HEK293 (cell line): Measurements from ENCODE around the gene RBFOX2.
A peak's percentile ranks its signal among the peaks of the same experiment; 100 is the strongest.

ENCODE experiments used
- AEBP2 ChIP-seq: fragments of 450-650 bp; formaldehyde crosslinking; IDR thresholded peaks from 2 replicates; pipeline ENCODE4 v1.5.1; 2016; ENCODE audit warnings: missing biosample characterization, missing genetic modification characterization, borderline replicate concordance
- KLF10 ChIP-seq: fragments of 450-650 bp; IDR thresholded peaks from 2 replicates; pipeline ENCODE4 v1.5.1; 2018; ENCODE audit warnings: missing biosample characterization, mild to moderate bottlenecking, missing genetic modification characterization
- OVOL3 ChIP-seq: fragments of 450-650 bp; formaldehyde crosslinking; IDR thresholded peaks from 2 replicates; pipeline ENCODE4 v1.5.1; 2016; ENCODE audit warnings: missing biosample characterization, missing genetic modification characterization
- PATZ1 ChIP-seq: fragments of 450-650 bp; formaldehyde crosslinking; IDR thresholded peaks from 2 replicates; pipeline ENCODE4 v1.5.1; 2016; ENCODE audit warnings: missing biosample characterization, missing genetic modification characterization
- PRDM1 ChIP-seq: fragments of 450-650 bp; formaldehyde crosslinking; IDR thresholded peaks from 2 replicates; pipeline ENCODE4; 2016; ENCODE audit warnings: missing biosample characterization, missing genetic modification characterization
- SALL2 ChIP-seq: fragments of 450-650 bp; formaldehyde crosslinking; IDR thresholded peaks from 2 replicates; pipeline ENCODE4 v1.5.0; 2017; ENCODE audit warnings: missing biosample characterization, mild to moderate bottlenecking, missing genetic modification characterization, borderline replicate concordance
- ZBTB21 ChIP-seq: fragments of 450-650 bp; formaldehyde crosslinking; IDR thresholded peaks from 2 replicates; pipeline ENCODE4 v1.5.1; 2017; ENCODE audit warnings: missing biosample characterization, missing genetic modification characterization
- ZBTB8A ChIP-seq: fragments of 450-650 bp; formaldehyde crosslinking; IDR thresholded peaks from 2 replicates; pipeline ENCODE4 v1.5.1; 2016; ENCODE audit warnings: missing biosample characterization, missing genetic modification characterization
- ZFHX2 ChIP-seq: fragments of 450-650 bp; formaldehyde crosslinking; conservative IDR thresholded peaks from 2 replicates; pipeline ENCODE4 v1.5.1; 2016; ENCODE audit warnings: missing biosample characterization, missing genetic modification characterization
- ZNF112 ChIP-seq: fragments of 450-650 bp; formaldehyde crosslinking; IDR thresholded peaks from 2 replicates; pipeline ENCODE4 v1.5.0; 2017; ENCODE audit warnings: missing biosample characterization, missing genetic modification characterization
- ZNF132 ChIP-seq: fragments of 450-650 bp; formaldehyde crosslinking; IDR thresholded peaks from 2 replicates; pipeline ENCODE4 v1.5.1; 2017; ENCODE audit warnings: missing biosample characterization, missing genetic modification characterization, borderline replicate concordance
- ZNF133 ChIP-seq: fragments of 450-650 bp; formaldehyde crosslinking; IDR thresholded peaks from 2 replicates; pipeline ENCODE4 v1.5.1; 2016; ENCODE audit warnings: missing biosample characterization, missing genetic modification characterization
- ZNF184 ChIP-seq: fragments of 450-650 bp; IDR thresholded peaks from 2 replicates; pipeline ENCODE4 v1.5.1; 2018; ENCODE audit warnings: missing biosample characterization, mild to moderate bottlenecking, missing genetic modification characterization
- ZNF19 ChIP-seq: fragments of 450-650 bp; formaldehyde crosslinking; IDR thresholded peaks from 2 replicates; pipeline ENCODE4; 2016; ENCODE audit warnings: missing biosample characterization, missing genetic modification characterization, low read depth
- ZNF223 ChIP-seq: fragments of 450-650 bp; formaldehyde crosslinking; IDR thresholded peaks from 2 replicates; pipeline ENCODE4 v1.5.1; 2016; ENCODE audit warnings: missing biosample characterization, missing genetic modification characterization
- ZNF354C ChIP-seq: fragments of 450-650 bp; formaldehyde crosslinking; IDR thresholded peaks from 2 replicates; pipeline ENCODE4 v1.5.1; 2016; ENCODE audit warnings: missing biosample characterization, missing genetic modification characterization, low read depth, borderline replicate concordance
- ZNF423 ChIP-seq: fragments of 450-650 bp; formaldehyde crosslinking; IDR thresholded peaks from 2 replicates; pipeline ENCODE4 v1.5.1; 2016; ENCODE audit warnings: missing biosample characterization, missing genetic modification characterization
- ZNF518A ChIP-seq: fragments of 450-650 bp; formaldehyde crosslinking; conservative IDR thresholded peaks from 2 replicates; pipeline ENCODE4 v1.5.1; 2016; ENCODE audit warnings: low read depth, missing biosample characterization, missing genetic modification characterization
- ZNF621 ChIP-seq: fragments of 450-650 bp; formaldehyde crosslinking; IDR thresholded peaks from 2 replicates; pipeline ENCODE4 v1.5.1; 2017; ENCODE audit warnings: missing biosample characterization, missing genetic modification characterization
- ZNF623 ChIP-seq: fragments of 450-650 bp; formaldehyde crosslinking; IDR thresholded peaks from 2 replicates; pipeline ENCODE4 v1.5.1; 2016; ENCODE audit warnings: missing biosample characterization, missing genetic modification characterization
- ZNF624 ChIP-seq: fragments of 450-650 bp; formaldehyde crosslinking; IDR thresholded peaks from 2 replicates; pipeline ENCODE4 v1.5.1; 2017; ENCODE audit warnings: missing biosample characterization, missing genetic modification characterization
- ZNF629 ChIP-seq: fragments of 450-650 bp; formaldehyde crosslinking; IDR thresholded peaks from 2 replicates; pipeline ENCODE4 v1.5.1; 2017; ENCODE audit warnings: missing biosample characterization, missing genetic modification characterization
- ZNF704 ChIP-seq: fragments of 450-650 bp; formaldehyde crosslinking; IDR thresholded peaks from 2 replicates; pipeline ENCODE4 v1.5.1; 2016; ENCODE audit warnings: missing biosample characterization, missing genetic modification characterization
- TF ChIP-seq, protein P1 (sequence below): IDR thresholded peaks from 2 replicates; pipeline ENCODE4 v1.6.1; 2011; ENCODE audit warnings: mild to moderate bottlenecking, low read depth, low read length, borderline replicate concordance
- TF ChIP-seq, protein P2 (sequence below): fragments of 450-650 bp; formaldehyde crosslinking; IDR thresholded peaks from 2 replicates; pipeline ENCODE4 v1.5.1; 2016; ENCODE audit warnings: missing biosample characterization, missing genetic modification characterization
- TF ChIP-seq, protein P3 (sequence below): fragments of 450-650 bp; formaldehyde crosslinking; IDR thresholded peaks from 2 replicates; pipeline ENCODE4 v1.5.1; 2016; ENCODE audit warnings: missing biosample characterization, missing genetic modification characterization

Gene RBFOX2

DNA sequence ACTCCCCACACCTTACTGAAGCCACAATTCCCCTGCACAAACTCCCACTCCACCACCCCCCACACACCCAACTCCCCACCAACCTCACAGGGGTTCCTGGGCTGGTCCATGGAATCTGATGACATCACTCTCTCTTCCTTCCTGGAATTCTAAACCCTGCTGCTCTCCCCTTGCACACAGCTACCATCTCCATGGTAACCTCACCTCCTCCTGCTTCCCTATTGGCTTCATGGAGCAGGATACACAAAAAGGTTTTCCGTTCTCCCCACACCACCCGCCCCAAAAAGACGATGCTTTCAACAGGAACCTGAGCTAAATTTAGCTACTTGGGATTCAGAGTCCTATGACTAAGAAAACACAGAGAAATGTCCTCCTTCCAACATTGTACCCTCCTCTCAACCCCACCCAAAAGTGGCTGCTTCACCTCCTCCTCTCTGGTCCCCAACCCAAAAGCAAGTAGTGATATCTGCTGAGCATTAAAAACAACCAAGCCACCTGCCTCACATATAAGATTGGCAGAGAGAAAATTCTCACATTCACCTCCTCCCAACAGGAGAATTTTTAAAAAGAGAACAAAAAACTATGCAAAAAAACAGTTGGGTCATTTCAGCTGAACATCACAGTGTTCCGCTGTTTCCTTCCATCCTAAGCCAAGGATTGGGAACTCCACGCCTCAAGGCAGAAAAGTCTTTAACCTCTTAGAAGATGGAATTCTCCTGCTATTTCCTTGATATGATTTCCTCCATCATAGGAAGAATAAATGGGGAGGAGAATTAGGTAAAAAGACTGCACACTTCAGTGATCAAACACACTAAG lies 66.9 kb downstream of the RBFOX2 start (continued):
- TF ChIP-seq PATZ1 (tag by site-specific recombination) = peak; percentile 89
- no peak for TF ChIP-seq ZNF624 (tag by site-specific recombination)
- no peak for TF ChIP-seq ZNF223 (tag by site-specific recombination)
- no peak for TF ChIP-seq ZNF518A (tag by site-specific recombination)
- TF ChIP-seq ZNF354C (tag by site-specific recombination) = no peak
- no peak for TF ChIP-seq ZNF19 (tag by site-specific recombination)
- TF ChIP-seq ZNF629 (tag by site-specific recombination) = peak; percentile 81
- TF ChIP-seq, protein P1, sequence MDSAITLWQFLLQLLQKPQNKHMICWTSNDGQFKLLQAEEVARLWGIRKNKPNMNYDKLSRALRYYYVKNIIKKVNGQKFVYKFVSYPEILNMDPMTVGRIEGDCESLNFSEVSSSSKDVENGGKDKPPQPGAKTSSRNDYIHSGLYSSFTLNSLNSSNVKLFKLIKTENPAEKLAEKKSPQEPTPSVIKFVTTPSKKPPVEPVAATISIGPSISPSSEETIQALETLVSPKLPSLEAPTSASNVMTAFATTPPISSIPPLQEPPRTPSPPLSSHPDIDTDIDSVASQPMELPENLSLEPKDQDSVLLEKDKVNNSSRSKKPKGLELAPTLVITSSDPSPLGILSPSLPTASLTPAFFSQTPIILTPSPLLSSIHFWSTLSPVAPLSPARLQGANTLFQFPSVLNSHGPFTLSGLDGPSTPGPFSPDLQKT = no peak
- TF ChIP-seq ZNF423 (tag by site-specific recombination) = no peak
- no peak for TF ChIP-seq ZNF112 (tag by site-specific recombination)
- no peak for TF ChIP-seq AEBP2
- TF ChIP-seq ZNF132 (tag by site-specific recombination) = no peak
- no peak for TF ChIP-seq ZNF133 (tag by site-specific recombination)
- no peak for TF ChIP-seq ZNF623 (tag by site-specific recombination)
- peak; percentile 70 for TF ChIP-seq ZBTB21 (tag by site-specific recombination)
- TF ChIP-seq, protein P2, sequence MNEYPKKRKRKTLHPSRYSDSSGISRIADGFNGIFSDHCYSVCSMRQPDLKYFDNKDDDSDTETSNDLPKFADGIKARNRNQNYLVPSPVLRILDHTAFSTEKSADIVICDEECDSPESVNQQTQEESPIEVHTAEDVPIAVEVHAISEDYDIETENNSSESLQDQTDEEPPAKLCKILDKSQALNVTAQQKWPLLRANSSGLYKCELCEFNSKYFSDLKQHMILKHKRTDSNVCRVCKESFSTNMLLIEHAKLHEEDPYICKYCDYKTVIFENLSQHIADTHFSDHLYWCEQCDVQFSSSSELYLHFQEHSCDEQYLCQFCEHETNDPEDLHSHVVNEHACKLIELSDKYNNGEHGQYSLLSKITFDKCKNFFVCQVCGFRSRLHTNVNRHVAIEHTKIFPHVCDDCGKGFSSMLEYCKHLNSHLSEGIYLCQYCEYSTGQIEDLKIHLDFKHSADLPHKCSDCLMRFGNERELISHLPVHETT (tag by site-specific recombination) = no peak
- no peak for TF ChIP-seq SALL2
- no peak for TF ChIP-seq ZNF621
- TF ChIP-seq OVOL3 (tag by site-specific recombination) = no peak
- no peak for TF ChIP-seq KLF10 (tag by site-specific recombination)
- no peak for TF ChIP-seq ZBTB8A (tag by site-specific recombination)
- 0 out of 2 replicates have a peak, but pooled peaks have one; percentile 22 for TF ChIP-seq PRDM1 (tag by site-specific recombination)
- TF ChIP-seq, protein P3, sequence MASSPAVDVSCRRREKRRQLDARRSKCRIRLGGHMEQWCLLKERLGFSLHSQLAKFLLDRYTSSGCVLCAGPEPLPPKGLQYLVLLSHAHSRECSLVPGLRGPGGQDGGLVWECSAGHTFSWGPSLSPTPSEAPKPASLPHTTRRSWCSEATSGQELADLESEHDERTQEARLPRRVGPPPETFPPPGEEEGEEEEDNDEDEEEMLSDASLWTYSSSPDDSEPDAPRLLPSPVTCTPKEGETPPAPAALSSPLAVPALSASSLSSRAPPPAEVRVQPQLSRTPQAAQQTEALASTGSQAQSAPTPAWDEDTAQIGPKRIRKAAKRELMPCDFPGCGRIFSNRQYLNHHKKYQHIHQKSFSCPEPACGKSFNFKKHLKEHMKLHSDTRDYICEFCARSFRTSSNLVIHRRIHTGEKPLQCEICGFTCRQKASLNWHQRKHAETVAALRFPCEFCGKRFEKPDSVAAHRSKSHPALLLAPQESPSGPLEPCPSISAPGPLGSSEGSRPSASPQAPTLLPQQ = 0 out of 2 replicates have a peak, but pooled peaks have one; percentile 21
- TF ChIP-seq ZFHX2 = peak; percentile 94
- no peak for TF ChIP-seq ZNF704
- no peak for TF ChIP-seq ZNF184 (tag by site-specific recombination)
